CD4-positive, alpha-beta T cell treated with Interleukin-10 for 1 hour (primary cell): Measurements from ENCODE around the gene DEAF1.
"Not testable (repeated sequence)": the region's sequence is repeated elsewhere in the genome, so short reads cannot be mapped to it uniquely, and the experiment has no call there.

Experiments
- DNase-seq: peaks from one replicate; pipeline ENCODE4 v3.0.0-alpha.2; 2020

The DEAF1 gene

DNA sequence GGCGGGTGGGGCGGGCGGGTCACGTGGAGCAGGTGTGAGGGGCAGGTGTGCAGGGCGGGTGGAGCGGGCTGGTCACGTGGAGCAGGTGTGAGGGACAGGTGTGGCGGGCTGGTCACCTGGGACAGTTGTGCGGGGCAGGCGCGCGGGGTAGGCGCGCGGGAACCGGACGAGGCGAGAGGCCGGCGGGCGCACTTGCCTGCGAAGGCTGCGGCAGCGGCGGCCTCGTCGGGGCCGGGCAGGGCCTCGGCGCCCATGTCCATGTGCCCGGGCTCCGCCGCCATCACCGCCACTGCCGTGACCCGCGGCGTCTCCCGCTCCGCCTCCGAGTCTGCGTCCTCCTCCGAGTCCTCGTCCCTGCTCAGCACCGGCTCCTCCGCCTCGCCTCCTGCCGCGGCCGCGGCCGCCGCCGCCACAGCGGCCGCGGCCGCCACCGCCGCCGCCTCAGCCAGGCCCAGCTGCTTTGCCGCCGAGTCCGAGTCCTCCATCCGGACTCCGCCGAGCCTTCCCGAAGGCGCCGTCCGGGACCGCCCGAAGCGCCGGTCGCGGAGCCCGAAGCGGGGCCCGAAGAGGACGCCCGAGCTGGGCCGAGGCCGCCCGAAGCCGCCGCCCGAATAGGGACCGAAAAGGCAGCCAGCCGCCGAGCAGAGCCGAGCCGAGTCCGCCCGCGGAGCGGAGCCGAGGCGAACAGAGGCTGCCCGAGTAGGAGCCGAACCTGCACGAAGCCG, at the start of gene DEAF1:
DEAF1 (minus strand) TSS at position 660 of the 725 bp plus-strand sequence; CDS start at position 485, 175 bp downstream.
- peak; percentile 99 for DNase-seq

- no peak for DNase-seq
These were observed 47.7 kb upstream of the DEAF1 start for GRCh38 chr11:742571-743201.

DNA sequence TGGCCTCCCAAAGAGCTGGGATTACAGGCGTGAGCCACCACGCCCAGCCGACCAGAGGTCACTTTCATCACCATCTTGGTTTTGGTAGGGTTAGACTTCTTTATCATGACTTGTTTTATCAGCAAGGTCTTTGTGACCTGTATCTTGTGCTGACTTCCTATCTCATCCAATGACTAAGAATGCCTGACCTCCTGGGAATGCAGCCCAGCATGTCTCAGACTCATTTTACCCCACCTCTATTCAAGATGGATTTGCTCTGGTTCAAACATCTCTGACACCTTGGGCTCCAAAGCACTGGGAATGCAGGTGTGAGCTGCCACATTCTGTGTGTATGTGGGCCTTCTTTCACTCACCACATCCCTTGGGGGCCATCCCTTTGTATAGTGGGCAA, 47.1 kb upstream of the DEAF1 start:
- DNase-seq = no peak

GRCh38 chr11:737899-738298, 42.9 kb upstream of the DEAF1 start:
- DNase-seq = not testable (repeated sequence)

DNA sequence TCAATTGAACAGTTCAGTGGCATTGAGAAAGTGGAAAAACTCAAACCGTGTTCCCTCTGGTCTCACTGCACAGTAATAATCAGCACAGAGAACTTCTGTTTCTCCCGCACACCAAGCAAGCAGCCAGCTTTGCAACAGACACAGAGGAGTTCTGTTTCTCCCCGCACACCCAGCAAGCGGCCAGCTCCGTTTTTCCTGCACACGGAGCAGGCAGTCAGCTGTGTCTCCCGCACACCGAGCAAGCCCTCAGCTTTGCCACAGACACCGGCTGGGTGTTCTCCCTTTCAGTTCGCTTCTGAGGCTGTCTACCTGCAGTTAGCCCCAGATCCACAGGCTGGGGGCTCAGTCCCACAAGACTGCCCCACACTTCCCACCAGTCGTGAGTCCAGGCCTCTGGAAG, 42.3 kb upstream of the DEAF1 start:
- no peak for DNase-seq

GRCh38 chr11:734541-734940, 39.5 kb upstream of the DEAF1 start:
- DNase-seq = not testable (repeated sequence)

GRCh38 chr11:733072-733471, 38.0 kb upstream of the DEAF1 start:
- DNase-seq = no peak

GRCh38 chr11:729492-730074, 34.6 kb upstream of the DEAF1 start:
- DNase-seq = no peak

DNA sequence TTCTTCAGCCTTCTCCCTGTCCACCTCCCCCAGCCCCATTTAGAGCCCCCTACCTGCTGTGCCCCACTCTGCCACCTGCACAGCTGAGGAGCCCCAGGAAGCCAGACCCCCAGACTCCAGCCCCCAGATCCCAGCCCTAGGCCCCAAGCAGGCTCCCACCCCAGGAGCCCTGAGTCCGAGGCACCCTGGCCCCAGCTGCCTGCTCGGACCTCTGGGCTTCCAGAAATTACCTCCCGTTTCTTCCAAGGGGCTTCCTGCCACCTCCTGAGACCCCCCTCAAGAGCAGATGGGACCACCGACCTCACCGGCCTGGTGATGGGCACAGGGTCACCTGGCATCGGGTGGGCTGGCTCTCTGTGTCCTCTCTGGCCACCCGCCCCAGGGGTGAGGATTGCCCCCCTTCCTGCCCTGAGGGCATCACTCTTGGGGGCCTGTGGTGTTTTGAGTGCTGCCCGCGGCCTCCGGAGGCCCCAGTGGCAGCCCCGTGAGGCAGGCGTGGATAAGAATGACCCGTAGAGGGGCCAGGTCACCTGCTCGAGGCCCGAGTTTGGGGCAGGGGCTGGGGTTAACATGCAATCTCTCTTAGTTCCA, 34.0 kb upstream of the DEAF1 start:
- DNase-seq = no peak

DNA sequence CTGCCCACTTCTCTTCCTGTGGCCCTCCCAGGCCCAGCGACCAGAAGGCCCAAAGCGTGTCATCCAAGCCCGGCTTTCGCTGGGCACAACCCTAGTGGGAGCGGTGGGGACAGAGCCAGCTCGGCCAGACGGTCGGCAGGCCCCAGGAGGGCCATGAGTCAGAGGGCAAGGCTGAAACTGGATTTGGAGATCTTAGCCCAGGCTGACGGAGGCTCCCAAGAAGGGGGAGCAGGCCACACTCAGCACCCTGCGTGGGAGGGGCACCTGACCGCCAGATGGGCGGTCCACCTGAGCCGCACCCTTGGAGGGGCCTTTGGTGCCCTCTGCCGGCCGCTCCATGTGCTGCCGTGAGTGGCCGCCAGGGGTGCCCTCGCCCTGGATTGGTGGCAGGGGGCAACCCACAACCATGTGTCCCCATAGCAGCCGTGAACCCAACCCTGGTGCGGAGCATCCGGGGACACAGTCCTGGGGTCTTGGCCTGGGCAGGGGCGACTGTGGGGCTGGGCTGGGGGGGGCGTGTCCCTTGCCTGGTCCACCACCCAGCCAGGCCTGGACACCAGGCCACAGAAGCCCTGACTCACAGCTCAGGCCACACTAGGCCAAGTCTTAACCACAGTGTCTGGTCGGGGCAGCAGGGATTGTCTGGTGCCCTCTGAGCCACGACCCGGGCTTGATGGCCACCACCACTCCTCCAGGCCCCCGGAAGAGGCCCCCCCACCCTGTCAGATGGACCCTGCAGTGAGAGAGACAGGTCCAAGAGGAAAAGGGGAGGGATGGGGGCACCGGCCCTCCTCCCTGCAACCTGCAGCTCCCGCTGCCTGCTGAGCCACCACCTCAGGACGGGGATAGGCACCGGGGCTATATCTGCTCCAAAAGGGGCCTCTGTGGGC, 33.1 kb upstream of the DEAF1 start:
- peak; percentile 85 for DNase-seq

DNA sequence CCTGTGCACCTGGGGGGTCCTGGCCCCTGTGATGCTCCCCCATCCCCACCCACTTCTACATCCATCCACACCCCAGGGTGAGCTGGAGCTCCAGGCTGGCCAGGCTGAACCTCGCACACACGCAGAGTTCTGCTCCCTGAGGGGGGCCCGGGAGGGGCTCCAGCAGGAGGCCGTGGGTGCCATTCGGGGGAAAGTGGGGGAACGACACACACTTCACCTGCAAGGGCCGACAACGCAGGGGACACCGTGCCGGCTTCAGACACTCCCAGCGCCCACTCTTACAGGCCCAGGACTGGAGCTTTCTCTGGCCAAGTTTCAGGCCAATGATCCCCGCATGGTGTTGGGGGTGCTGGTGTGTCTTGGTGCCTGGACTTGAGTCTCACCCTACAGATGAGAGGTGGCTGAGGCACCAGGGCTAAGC, 32.3 kb upstream of the DEAF1 start:
- DNase-seq = no peak

GRCh38 chr11:726278-727220, 31.5 kb upstream of the DEAF1 start:
- peak; percentile 56 for DNase-seq

- no peak for DNase-seq
These were observed 30.7 kb upstream of the DEAF1 start for GRCh38 chr11:725624-726202.

- DNase-seq = no peak
These were observed 29.9 kb upstream of the DEAF1 start for GRCh38 chr11:724778-725386.

- DNase-seq = no peak
These were observed 29.2 kb upstream of the DEAF1 start for GRCh38 chr11:724049-724777.

DNA sequence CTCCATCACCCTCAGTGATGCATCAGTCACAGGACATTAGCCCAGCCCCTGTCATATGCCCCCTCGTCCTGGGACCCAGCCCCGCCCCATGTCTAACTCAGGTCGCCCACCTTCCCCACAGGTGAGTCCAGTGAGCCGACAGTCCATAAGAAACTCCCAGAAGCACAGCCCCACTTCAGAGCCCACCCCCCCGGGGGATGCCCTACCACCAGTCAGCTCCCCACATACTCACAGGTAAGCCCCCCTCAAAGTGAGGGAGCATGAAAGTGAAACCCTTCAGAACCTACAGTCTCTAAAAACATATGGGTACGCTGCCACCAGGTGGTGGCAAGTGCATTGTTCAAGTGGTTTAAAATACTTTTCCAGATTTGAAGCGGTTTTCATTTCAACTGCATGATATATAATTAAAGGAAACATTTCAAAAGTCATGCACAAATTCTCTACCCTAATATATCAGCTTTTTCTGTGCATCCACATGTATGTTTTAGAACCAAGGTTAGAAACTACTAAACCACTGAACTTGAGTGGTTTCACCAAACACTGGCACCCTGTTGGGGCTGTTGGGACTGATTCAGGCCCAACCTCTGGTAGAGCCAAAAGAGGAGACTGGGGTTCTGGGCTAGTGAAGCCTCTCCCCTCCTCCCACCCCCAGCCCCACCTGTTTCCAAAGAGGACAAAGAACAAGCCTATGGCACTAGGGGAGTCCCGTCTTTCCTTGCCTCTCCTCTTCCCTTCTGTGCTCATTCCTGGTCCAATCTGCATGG, 28.3 kb upstream of the DEAF1 start:
- DNase-seq = peak; percentile 75

- no peak for DNase-seq
These were observed 27.4 kb upstream of the DEAF1 start for GRCh38 chr11:722346-722811.

- DNase-seq = peak; percentile 64
These were observed 26.8 kb upstream of the DEAF1 start for GRCh38 chr11:721741-722345.
